K562 (cell line): ENCODE measurements around the gene TGFA.

Experiments used
- CTCF ChIP-seq, 3 experiments: IDR thresholded peaks in 2 of 3; conservative IDR thresholded peaks in 1 of 3; 2 replicates each; pipeline ENCODE4 v1.5.1; 2011 to 2012; ENCODE audit warnings: low read length in 3 of 3, mild to moderate bottlenecking in 3 of 3, control low read depth in 2 of 3, improper control_type of control experiment in 1 of 3, inconsistent platforms in 1 of 3, low read depth in 1 of 3, mixed read lengths in 1 of 3, moderate library complexity in 1 of 3; ENCODE audit not compliant: insufficient read depth in 2 of 3
- ERF ChIP-seq: fragments of 450-650 bp; formaldehyde crosslinking; IDR thresholded peaks from 2 replicates; pipeline ENCODE4 v1.4.0; 2020; ENCODE audit warnings: mild to moderate bottlenecking, mixed read lengths
- TSHZ1 ChIP-seq: fragments of 250-450 bp; sonication (Bioruptor Pico); IDR thresholded peaks from 2 replicates; pipeline ENCODE4 v1.4.0; 2020; ENCODE audit warnings: mild to moderate bottlenecking, moderate library complexity

GRCh38 chr2:70501215-70501614, 52.4 kb downstream of the TGFA start:
- no peak for TF ChIP-seq ERF (CRISPR knock-in tag)
- TF ChIP-seq CTCF (IDR thresholded peaks at IDR 0.05 in 2 of 3, conservative IDR thresholded peaks at IDR 0.05 in 1 of 3; ENCODE audit: insufficient read depth in 2 of 3, low read depth in 1 of 3, low read length in 3 of 3), result no peak
- TF ChIP-seq TSHZ1, result no peak
